Suppressor macrophage treated with lipopolysaccharide for 1 hour (primary cell): ENCODE results near the gene LMO7.
A peak's percentile ranks its signal among the peaks of the same experiment; 100 is the strongest.
"Not testable (repeated sequence)": the region's sequence is repeated elsewhere in the genome, so short reads cannot be mapped to it uniquely, and the experiment has no call there.

Experiments used
- DNase-seq, 3 donors: peaks; one replicate each; pipeline ENCODE4 v3.0.0-alpha.2; 2020 to 2022

The LMO7 gene

GRCh38 chr13:75702476-75702875 lies 66.3 kb downstream of the LMO7 start:
- peak in 2 of 3 donors; percentile 41 to 54 for DNase-seq

GRCh38 chr13:75703769-75704168 lies 67.6 kb downstream of the LMO7 start:
- DNase-seq = no peak

DNA sequence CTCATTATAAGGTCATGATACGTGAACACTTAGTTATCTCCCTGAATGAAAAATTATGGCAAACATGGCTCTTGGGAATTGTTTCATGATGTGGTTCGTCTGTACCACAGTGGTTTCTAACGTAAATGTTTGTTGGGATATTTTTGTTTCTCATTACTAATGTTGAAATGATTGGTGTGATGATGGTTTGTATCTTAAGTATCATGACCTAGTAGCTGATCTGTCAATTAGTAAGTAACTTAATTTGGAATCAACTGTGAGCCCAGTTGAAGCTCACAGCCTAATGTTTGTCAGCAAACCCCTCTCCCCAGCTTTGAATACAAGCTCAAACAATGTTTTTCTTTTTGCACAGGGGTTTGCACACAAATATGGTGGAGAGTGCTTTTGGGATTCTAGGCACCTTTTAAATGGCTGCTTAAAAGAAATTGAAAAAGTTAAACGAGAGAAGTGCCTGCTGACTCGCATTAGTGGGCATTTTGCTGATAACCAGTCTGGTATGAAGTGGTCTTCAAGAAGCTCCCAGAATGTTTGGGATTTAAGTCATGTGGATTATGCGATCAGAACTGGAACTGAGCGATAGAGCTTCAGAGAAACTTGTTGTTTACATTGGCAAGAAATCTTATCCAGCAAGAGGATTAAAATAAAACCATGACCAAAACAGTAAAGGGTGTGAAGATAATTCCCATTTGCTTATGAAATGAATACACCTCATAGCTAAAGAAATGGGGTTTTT lies 68.2 kb downstream of the LMO7 start:
- DNase-seq = no peak

GRCh38 chr13:75704927-75705288 lies 68.8 kb downstream of the LMO7 start:
- no peak for DNase-seq

DNA sequence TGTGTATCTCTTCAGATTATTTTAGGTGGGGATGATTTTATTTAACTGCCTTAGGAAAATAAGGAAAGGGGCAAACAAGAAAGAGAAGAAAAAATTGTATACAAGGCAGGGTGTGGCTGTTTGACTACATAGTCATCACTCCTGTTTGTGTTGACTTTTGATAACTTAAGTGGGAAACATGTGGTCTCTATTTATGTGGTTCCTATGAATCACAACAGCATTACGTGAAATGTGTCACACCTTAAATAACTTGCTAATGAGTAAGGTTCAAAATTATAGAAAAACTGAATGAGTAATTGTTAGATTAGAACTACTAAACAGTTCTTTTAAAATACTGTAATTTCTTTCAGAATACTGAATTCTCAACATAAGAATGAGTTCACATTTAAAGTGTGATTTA lies 69.3 kb downstream of the LMO7 start:
- no peak for DNase-seq

DNA sequence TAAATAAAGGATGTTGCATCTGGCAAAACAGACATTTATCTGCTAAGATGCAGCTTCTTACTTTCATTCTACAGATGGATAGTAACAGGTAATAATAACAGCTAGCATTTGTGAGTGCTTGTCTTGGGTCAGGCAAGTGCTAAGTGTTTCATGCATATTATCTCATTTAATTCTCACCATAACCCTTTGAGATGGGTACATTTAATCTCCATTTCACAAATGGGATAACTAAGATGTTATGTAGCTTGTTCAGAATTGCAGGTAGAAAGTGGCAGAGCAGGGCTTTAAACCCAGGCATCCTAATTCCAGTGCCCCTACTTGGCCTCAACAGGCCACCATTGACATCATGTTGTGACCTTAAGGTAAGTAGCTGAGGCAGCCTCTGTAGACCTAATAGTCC lies 69.8 kb downstream of the LMO7 start:
- no peak for DNase-seq

- no peak for DNase-seq
Measured at GRCh38 chr13:75713852-75714251, 77.7 kb downstream of the LMO7 start.

DNA sequence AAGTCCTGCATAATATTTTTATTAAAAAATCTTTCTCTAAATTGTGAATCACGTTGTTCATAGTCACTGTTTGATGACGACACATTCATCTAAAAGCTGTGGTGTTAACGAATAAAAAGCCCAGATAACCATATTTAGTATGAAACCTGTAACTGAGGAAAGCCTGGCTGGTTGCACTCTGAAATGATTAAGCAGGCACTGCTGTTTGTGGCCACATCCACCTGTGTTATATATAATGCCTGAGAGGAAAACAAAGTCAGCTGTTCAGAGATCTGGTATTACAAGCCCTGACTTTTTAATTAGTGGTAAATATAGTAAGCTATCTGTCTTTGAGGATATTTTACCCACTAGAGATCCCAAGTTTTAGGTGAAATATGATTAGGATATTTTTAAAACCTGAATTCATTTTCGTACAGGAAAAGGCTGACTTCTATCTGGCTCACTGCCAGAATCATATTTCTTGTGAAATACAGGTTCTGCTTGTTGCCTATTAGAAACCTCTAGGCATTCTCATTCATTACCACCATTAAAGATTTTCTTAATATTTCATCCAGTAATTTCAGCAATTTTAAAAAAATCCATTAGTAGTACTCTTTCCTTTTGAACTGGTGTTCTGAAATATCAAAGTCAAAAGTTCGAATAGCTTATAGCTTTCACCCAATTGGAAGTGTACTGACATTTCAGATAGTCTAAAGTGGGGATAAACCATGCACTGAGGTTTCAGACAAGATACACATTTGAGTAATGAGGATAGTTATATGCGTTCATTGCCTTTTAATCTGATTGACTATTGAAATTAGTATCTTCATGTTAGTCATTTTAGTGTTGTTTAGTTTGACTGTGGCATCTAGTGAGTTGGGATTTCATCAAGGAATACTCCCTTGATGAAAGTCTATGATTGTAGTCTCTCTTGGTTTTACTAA lies 79.7 kb downstream of the LMO7 start:
- DNase-seq = peak in 1 of 3 donors; percentile 12

GRCh38 chr13:75717525-75717924 lies 81.4 kb downstream of the LMO7 start:
- DNase-seq = no peak

- DNase-seq = no peak
Measured at GRCh38 chr13:75721307-75721706, 85.2 kb downstream of the LMO7 start.

- DNase-seq = no peak
Measured at GRCh38 chr13:75723901-75724300, 87.8 kb downstream of the LMO7 start.

GRCh38 chr13:75724752-75725517 lies 88.8 kb downstream of the LMO7 start:
- DNase-seq = no peak

GRCh38 chr13:75725736-75726135 lies 89.6 kb downstream of the LMO7 start:
- DNase-seq = no peak

GRCh38 chr13:75726306-75726705 lies 90.2 kb downstream of the LMO7 start:
- DNase-seq = no peak

- not testable (repeated sequence) for DNase-seq
Measured at GRCh38 chr13:75733113-75733512, 97.0 kb downstream of the LMO7 start.

GRCh38 chr13:75736173-75736572 lies 100.0 kb downstream of the LMO7 start:
- DNase-seq = no peak

DNA sequence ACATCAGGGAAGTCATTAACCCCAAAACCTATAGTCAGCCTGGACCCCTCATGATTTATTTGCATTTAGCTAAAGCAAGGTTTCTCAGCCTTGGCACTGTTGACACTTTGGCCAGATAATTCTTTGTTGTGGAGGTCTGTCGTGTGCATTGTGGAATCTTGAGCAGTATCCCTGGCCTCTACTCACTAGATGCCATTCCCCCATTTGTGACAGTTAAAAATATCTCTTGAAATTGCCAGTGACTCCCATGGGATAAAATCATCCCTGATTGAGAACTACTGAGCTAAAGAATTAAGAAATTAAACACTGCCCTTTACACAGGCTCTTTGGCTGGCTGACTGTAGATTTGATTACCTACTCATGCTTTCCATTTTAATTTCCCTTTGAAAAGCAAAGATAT lies 102.7 kb downstream of the LMO7 start:
- DNase-seq = no peak

DNA sequence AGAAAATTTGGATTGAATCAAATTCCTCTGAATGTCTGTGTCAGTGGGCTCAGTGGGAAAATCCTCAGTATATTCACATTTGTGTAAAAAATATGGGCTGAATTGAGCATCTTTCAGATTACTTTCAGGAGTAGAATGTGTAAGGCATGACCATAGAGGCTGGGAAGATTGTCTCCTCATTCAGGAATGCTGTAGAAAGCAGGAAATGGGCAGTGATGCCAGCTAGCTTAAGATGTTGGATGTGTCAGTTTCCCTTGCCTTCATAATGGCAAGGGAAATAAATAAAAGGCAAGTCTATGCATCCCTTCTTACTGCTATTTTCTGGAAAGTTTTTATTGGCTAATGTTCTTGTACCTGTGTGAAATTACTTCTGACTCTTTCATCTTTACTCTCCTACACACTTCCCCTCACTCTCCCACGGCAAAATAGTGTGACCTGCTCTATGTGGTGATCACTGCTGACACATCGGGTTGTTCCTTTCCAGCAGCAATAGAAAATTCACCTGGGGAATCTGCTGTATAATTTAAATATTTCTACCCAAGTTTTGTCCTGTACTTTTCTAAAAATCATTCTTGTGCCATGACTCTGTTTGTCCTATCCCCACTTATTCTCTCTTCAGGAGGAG lies 103.2 kb downstream of the LMO7 start:
- DNase-seq = no peak

DNA sequence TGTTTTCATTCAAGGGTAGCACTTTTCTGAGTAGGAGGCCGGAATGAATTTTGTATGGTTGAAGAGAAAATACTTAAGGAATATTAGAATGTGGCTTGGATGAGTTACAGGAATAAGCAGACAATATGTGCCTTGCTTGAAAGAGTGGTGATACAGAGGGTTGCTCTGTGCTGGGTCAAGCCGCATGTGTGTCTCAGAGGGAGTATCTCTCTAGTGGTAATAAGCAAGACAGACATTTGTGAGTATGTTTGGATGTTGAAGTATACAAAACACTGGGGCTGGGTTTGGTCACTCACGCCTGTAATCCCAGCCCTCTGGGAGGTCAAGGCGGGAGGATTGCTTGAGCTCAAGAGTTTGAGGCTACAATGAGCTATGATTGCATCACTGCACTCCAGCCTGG lies 103.9 kb downstream of the LMO7 start:
- DNase-seq = no peak

- not testable (repeated sequence) for DNase-seq
Measured at GRCh38 chr13:75743072-75743471, 106.9 kb downstream of the LMO7 start.

DNA sequence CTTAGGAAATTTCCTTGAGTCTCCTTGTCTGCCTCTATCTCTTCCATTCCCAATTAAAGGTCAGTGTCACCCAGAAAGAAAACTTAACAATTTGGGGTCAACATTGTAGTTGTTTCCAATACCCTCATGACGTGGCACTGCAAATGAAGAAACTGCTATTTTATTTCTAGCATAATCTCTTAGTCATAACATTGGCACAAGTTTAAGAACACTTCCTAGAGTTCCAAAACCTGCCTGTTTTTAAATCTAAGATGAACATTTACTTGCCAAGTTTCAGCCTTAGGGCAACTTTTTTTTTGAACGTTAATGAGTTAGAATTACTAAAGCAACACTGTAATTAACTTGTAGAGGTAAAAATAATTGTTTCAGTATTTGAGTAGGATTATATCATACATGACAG lies 108.0 kb downstream of the LMO7 start:
- DNase-seq = no peak

DNA sequence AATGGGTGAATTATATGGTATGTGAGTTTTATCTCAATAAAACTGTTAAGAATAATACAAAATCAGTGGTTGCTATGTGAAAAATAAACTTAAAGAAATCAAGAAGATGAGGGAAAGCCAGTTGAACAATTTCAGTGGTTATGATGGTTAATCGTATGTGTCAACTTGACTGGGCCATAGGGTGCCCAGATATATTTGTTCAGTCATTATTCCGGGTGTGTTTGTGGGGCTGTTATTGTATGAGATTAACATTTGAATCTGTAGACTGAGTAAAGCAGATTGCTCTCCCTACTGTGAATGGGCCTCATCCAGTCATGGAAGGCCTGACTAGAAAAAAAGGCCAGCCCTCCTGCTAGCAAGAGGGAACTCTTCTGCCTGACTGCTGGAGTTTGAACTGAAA lies 109.3 kb downstream of the LMO7 start:
- no peak for DNase-seq

- no peak for DNase-seq
Measured at GRCh38 chr13:75748874-75749273, 112.7 kb downstream of the LMO7 start.
